ENCODE results near the gene KCNC1. TPM values are rescaled to one million over a fixed set of nuclear protein-coding genes. Genes with fewer than 3 reads are reported as not detected.

The KCNC1 gene
- total RNA-seq, 2 donors from 2014 or later, result not detected

- Mint-ChIP-seq H3K36me3 (no peaks in the 10 kb centered on the region), H3K27ac (no peak overlapping the region), H3K9me3 (no peaks in the 10 kb centered on the region)
- DNase-seq (ENCODE audit: low spot score in 2 of 2) (no peak), ATAC-seq (no peak)
Observed at GRCh38 chr11:17744151-17744940, 9.8 kb downstream of the KCNC1 start.

DNA sequence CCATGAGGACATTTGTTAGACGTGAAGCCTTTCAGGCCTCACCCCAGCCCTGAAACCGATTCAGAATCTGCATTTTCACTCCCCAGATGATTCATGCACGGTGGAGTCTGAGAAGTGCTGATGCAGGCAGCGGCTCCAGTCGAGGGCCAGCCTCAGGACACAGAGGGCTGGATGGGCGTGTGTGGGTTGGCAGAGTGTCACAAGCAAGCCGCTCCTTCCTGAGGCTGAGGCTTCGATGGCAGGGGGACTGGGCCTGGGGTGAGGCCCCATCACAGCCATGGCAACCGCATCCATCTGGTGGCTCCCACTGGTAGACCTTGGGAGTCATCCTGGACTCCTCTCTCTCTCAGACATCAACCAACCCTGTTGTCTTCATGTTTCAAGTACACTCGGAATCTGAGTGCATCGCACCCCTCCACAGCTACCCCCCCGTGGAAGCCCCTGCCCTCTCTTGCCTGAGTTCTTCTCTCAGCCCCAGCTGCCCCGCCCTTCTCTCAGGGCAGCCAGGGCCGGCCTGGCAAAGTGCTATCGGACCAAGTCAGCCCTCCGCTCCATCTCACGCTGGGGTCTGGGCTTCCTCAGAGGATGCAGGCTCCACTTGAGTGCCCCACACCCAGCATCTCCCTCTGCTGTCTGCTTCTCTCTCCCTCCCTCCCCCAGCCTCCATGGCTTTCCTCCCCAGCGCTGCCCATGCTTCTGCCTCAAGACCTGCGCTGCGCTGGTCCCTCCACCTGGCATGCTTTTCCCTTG lies 10.6 kb downstream of the KCNC1 start:
- no peak for DNase-seq (ENCODE audit: low spot score in 2 of 2)
- Mint-ChIP-seq H3K9me3 (no peaks in the 10 kb centered on the region), H3K27ac (no peak overlapping the region), H3K36me3 (no peaks in the 10 kb centered on the region)
- ATAC-seq, result no peak

DNA sequence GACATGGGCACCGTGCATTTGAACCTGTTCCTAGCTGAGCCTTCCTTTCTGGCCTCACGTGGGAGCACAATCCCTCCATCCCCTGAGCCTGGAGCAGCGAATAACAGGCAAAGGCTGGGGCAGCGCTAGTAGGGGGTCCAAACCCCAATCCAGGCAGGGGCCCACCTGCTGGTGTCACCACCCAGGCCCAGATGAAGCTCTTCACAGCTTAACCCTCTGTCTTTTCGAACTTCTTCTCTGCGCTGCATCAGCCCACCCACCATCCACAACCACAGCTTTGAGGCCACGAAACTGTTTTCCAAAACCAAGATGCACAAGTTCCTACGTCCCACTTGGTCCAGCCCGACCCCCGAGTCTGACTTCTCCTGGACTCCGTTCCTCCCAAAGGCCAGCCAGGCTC lies 11.5 kb downstream of the KCNC1 start:
- Mint-ChIP-seq H3K27ac (no peak overlapping the region), H3K9me3 (no peaks in the 10 kb centered on the region), H3K36me3 (no peaks in the 10 kb centered on the region)
- DNase-seq (ENCODE audit: low spot score in 2 of 2), result no peak
- no peak for ATAC-seq

GRCh38 chr11:17747131-17747955 lies 12.8 kb downstream of the KCNC1 start:
- no peak for ATAC-seq

GRCh38 chr11:17748044-17748443 lies 13.5 kb downstream of the KCNC1 start:
- H3K36me3 Mint-ChIP-seq, result no peaks in the 10 kb centered on the region
- no peak overlapping the region for H3K27ac Mint-ChIP-seq
- ATAC-seq (no peak), DNase-seq (ENCODE audit: low spot score in 2 of 2) (no peak)
- H3K9me3 Mint-ChIP-seq, result no peaks in the 10 kb centered on the region

More at GRCh38 chr11:17747131-17747955, 12.8 kb downstream of the KCNC1 start:
- no peak for DNase-seq (ENCODE audit: low spot score in 2 of 2)
- no peaks in the 10 kb centered on the region for H3K36me3 Mint-ChIP-seq
- H3K9me3 Mint-ChIP-seq, result no peaks in the 10 kb centered on the region
- no peak overlapping the region for H3K27ac Mint-ChIP-seq

DNA sequence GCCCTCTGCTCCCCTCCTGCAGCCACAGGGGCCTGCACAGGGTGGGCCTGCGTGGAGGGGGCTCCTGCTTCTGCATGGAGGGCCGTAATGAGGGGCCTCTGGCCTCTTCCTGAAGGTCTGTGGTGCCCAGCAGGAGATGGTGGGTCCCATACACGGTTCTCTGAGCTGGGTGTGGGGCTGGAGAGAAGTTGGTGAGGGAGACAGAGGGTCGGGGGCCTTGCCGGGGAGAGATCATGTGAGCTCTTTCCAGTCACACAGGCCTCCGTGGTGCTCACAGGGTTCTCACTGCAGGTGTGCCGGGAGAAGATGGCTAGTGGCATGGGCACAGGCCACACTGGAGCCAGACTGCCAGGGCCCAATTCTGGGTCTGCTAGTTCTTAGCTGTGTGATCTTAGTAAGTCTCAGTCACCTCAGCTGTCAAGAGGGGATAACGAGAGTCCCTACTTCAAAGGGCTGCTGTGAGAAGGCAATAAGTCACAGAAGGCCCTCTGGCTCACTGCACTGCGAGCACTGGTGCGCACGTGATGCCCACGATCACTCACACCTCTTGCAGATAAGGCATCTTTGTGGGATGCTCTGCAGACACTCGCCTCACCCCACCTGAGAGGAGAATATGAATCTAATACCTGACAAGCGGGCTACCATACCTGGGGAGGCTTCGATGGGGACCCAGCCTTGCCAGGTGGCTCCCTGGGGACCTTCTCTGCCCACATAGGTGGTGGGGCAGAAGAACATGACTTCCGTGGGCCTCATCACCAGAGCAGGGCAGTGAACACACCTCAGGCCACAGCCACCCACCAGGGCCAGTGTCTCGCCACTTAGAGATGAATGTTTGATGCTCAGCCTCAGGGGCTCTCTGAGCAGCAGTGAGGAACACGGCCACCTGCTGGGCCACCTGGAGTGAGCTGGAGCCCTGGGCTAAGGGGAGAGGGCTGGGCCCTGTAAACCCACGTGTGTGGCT lies 14.5 kb downstream of the KCNC1 start:
- ATAC-seq, result no peak
- H3K27ac Mint-ChIP-seq, result no peak overlapping the region

GRCh38 chr11:17750013-17750800 lies 15.6 kb downstream of the KCNC1 start:
- Mint-ChIP-seq H3K36me3 (no peaks in the 10 kb centered on the region), H3K9me3 (no peaks in the 10 kb centered on the region), H3K27ac (no peak overlapping the region)
- DNase-seq (ENCODE audit: low spot score in 2 of 2), result no peak
- no peak for ATAC-seq

More for the DNA sequence above, 14.5 kb downstream of the KCNC1 start:
- DNase-seq (ENCODE audit: low spot score in 2 of 2), result no peak
- no peaks in the 10 kb centered on the region for H3K36me3 Mint-ChIP-seq
- H3K9me3 Mint-ChIP-seq, result no peaks in the 10 kb centered on the region

GRCh38 chr11:17750801-17751165 lies 16.2 kb downstream of the KCNC1 start:
- DNase-seq (ENCODE audit: low spot score in 2 of 2) (no peak), ATAC-seq (no peak)
- Mint-ChIP-seq H3K9me3 (no peaks in the 10 kb centered on the region), H3K27ac (no peak overlapping the region), H3K36me3 (no peaks in the 10 kb centered on the region)

DNA sequence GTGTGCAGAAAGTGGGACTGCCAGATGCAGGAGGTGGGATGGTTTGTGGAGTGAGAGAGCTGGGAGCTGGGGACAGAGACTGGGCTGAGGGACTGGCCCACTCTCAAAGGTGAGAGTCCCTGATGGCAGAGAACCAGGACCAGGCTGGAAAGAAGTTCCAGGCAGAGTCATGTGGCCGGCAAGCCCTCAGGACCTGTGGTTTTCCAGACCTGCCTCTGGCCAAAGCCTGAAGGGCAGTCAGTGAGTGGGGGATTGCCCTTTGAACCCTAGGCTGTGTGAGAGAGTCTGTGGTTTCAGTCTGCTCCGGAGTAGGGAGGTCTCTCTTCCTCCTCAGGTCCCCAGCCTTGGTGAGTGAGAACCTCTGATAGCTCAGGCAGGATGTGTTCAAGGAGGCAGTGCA lies 17.0 kb downstream of the KCNC1 start:
- DNase-seq (ENCODE audit: low spot score in 2 of 2), result no peak
- no peak for ATAC-seq
- Mint-ChIP-seq H3K36me3 (no peaks in the 10 kb centered on the region), H3K27ac (no peak overlapping the region), H3K9me3 (no peaks in the 10 kb centered on the region)

- H3K36me3 Mint-ChIP-seq, result no peaks in the 10 kb centered on the region
- H3K27ac Mint-ChIP-seq, result no peak overlapping the region
- no peaks in the 10 kb centered on the region for H3K9me3 Mint-ChIP-seq
- no peak for DNase-seq (ENCODE audit: low spot score in 2 of 2)
- no peak for ATAC-seq
Observed at GRCh38 chr11:17752144-17752543, 17.6 kb downstream of the KCNC1 start.

DNA sequence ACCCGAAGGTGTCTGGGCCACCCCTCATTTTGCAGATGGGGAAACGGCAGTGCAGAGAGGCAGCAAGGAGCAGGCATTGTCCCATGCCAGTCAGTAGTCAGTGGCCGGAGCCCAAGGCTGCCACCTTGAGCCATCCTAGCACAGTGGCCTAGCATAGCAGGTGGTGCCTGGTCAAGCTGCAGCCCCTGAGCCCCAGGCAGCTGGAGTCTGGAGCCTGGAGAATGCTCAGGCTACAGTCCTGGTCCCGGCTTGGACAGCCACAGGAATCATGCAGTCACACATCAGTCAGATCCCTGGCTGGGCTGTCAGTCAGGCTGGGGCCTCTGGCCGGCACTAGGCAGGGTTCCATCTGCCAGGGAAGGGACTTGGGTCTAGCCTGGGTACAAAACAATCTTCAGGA lies 18.6 kb downstream of the KCNC1 start:
- Mint-ChIP-seq H3K27ac (no peak overlapping the region), H3K36me3 (no peaks in the 10 kb centered on the region), H3K9me3 (no peaks in the 10 kb centered on the region)
- ATAC-seq, result no peak
- DNase-seq (ENCODE audit: low spot score in 2 of 2), result no peak

DNA sequence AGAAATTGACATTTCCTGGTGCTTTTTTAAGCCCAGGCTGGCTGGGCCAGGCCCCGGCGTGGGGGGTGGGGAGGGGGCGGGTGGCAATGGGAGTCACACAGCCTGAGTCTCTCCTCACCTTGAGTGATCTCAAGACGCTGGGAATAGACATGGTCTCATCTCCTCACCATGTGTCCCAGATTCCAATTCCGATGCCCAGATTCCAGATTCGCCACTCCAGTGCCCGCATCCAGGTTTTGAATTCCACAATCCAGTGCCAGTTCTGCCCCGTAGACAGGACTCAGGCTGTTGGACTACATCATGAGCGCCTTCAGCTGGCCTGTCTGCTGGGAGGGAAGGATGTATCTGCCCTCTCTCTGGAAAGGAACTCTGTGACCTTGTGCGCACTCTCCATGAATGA lies 19.1 kb downstream of the KCNC1 start:
- no peak overlapping the region for H3K27ac Mint-ChIP-seq
- no peak for DNase-seq (ENCODE audit: low spot score in 2 of 2)

DNA sequence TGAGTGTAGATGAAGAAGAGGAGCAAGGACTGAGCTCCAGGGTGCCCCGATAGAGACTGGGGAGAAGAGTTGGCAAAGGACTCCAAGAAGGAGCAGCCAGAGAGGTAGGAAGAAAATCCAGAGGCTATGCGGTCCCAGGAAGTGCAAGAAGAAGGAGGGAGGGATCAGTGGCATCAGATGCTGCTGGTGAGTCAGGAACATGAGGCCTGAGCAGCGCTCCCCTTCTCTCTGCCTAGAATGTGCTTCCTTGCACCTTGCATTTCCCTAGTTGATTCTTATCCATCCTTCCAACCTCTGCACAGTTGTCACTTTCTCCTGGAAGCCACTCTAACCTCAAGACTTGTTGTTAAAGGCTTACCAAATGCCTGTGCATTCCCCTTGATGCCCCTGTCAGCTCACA lies 21.3 kb downstream of the KCNC1 start:
- DNase-seq (ENCODE audit: low spot score in 2 of 2) (no peak), ATAC-seq (no peak)
- Mint-ChIP-seq H3K36me3 (no peaks in the 10 kb centered on the region), H3K9me3 (no peaks in the 10 kb centered on the region), H3K27ac (no peak overlapping the region)

More for the DNA sequence above, 19.1 kb downstream of the KCNC1 start:
- ATAC-seq, result no peak
- Mint-ChIP-seq H3K36me3 (no peaks in the 10 kb centered on the region), H3K9me3 (no peaks in the 10 kb centered on the region)

- H3K27ac Mint-ChIP-seq, result no peak overlapping the region
- H3K36me3 Mint-ChIP-seq, result no peaks in the 10 kb centered on the region
- DNase-seq (ENCODE audit: low spot score in 2 of 2), result peak in 1 of 2 donors; percentile 31
- peak; percentile 61 to 90 for ATAC-seq
- no peaks in the 10 kb centered on the region for H3K9me3 Mint-ChIP-seq
Observed at GRCh38 chr11:17760102-17761029, 25.8 kb downstream of the KCNC1 start.
